Measurements from ENCODE around the gene ATG14.

GRCh38 chr14:55366271-55366670 is 45.4 kb downstream of the ATG14 start:
- TF ChIP-seq EZH2 (IDR thresholded peaks at IDR 0.05; ENCODE audit: insufficient read depth, poor library complexity, severe bottlenecking) = no peak
- TF ChIP-seq EZH2phosphoT487 (IDR thresholded peaks at IDR 0.05; ENCODE audit: insufficient read depth, low read depth) = no peak

Data from GM23248 (cell line).